KOPT-K1 (cell line): ENCODE measurements around the gene FAM135A.
"Not testable (repeated sequence)": the region's sequence is repeated elsewhere in the genome, so short reads cannot be mapped to it uniquely, and the experiment has no call there.

Experiments used
- H3K27ac ChIP-seq: fragments of 200-600 bp; sonication (generic); 2 replicates; pipeline ENCODE4 v1.5.1; 2016; ENCODE audit warnings: antibody characterized with exemption, mild to moderate bottlenecking, low read depth, low read length; ENCODE audit not compliant: poor library complexity, severe bottlenecking
- H3K36me3 ChIP-seq: fragments of 200-600 bp; sonication (generic); 2 replicates; pipeline ENCODE4 v1.5.1; 2017; ENCODE audit warnings: antibody characterized with exemption, mild to moderate bottlenecking, low read length, moderate library complexity; ENCODE audit not compliant: insufficient read depth
- H3K9me3 ChIP-seq: fragments of 200-600 bp; sonication (generic); 2 replicates; pipeline ENCODE4 v1.5.1; 2017; ENCODE audit warnings: antibody characterized with exemption, low read length, mild to moderate bottlenecking; ENCODE audit not compliant: insufficient read depth, poor library complexity, severe bottlenecking

The FAM135A gene

GRCh38 chr6:70413992-70414494 is 735 bp downstream of the FAM135A start:
- peak overlapping the region; percentile 64 for H3K27ac ChIP-seq
- H3K9me3 ChIP-seq: no peaks in the 10 kb centered on the region
- no peaks in the 10 kb centered on the region for H3K36me3 ChIP-seq

- no peaks in the 10 kb centered on the region for H3K9me3 ChIP-seq
- H3K27ac ChIP-seq: no peak overlapping the region
- H3K36me3 ChIP-seq: no peaks in the 10 kb centered on the region
Observed at GRCh38 chr6:70414813-70415212, 1.5 kb downstream of the FAM135A start.

- no peaks in the 10 kb centered on the region for H3K9me3 ChIP-seq
- H3K27ac ChIP-seq: no peak overlapping the region
- no peaks in the 10 kb centered on the region for H3K36me3 ChIP-seq
Observed at GRCh38 chr6:70415247-70415646, 1.9 kb downstream of the FAM135A start.

GRCh38 chr6:70415660-70416059 is 2.4 kb downstream of the FAM135A start:
- Histone ChIP-seq H3K27ac (no peak overlapping the region), H3K36me3 (no peaks in the 10 kb centered on the region), H3K9me3 (no peaks in the 10 kb centered on the region)

GRCh38 chr6:70421509-70421908 is 8.2 kb downstream of the FAM135A start:
- Histone ChIP-seq H3K27ac (no peak overlapping the region), H3K9me3 (no peaks in the 10 kb centered on the region), H3K36me3 (no peaks in the 10 kb centered on the region)

GRCh38 chr6:70423189-70424134 is 10.2 kb downstream of the FAM135A start:
- H3K27ac ChIP-seq: no peak overlapping the region
- H3K36me3 ChIP-seq: no peaks in the 10 kb centered on the region
- no peaks in the 10 kb centered on the region for H3K9me3 ChIP-seq

GRCh38 chr6:70424291-70424690 is 11.0 kb downstream of the FAM135A start:
- Histone ChIP-seq H3K9me3 (no peaks in the 10 kb centered on the region), H3K36me3 (peaks cover 6% of the 10 kb centered on the region), H3K27ac (no peak overlapping the region)

DNA sequence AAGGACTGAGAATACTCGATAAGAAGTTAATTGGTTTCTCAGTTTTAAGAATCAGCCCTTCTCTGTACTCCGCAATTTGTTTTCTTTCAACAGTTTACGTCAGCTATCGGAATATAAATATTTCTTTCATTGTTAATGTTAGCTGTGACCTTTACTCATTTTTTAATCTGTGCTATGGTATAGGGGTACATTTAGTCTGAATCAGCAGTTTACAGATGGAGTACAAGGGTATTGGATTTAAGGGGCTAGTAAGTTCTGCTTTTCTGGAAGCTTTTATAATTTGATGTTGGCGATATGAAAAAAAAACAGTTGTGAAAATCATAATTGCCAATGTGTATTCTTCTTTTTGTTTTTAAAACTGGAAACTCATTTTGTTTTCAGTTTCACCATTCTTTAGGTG is 23.0 kb downstream of the FAM135A start:
- H3K36me3 ChIP-seq: no peaks in the 10 kb centered on the region
- H3K9me3 ChIP-seq: no peaks in the 10 kb centered on the region
- no peak overlapping the region for H3K27ac ChIP-seq

GRCh38 chr6:70445001-70445400 is 31.7 kb downstream of the FAM135A start:
- H3K9me3 ChIP-seq: peaks cover 21% of the 10 kb centered on the region
- no peaks in the 10 kb centered on the region for H3K36me3 ChIP-seq
- no peak overlapping the region for H3K27ac ChIP-seq

GRCh38 chr6:70447343-70448070 is 34.2 kb downstream of the FAM135A start:
- H3K27ac ChIP-seq, H3K36me3 ChIP-seq: not testable (repeated sequence)
- peaks cover 21% of the 10 kb centered on the region for H3K9me3 ChIP-seq

- H3K9me3 ChIP-seq, H3K27ac ChIP-seq, H3K36me3 ChIP-seq: not testable (repeated sequence)
Observed at GRCh38 chr6:70453899-70454298, 40.6 kb downstream of the FAM135A start.

DNA sequence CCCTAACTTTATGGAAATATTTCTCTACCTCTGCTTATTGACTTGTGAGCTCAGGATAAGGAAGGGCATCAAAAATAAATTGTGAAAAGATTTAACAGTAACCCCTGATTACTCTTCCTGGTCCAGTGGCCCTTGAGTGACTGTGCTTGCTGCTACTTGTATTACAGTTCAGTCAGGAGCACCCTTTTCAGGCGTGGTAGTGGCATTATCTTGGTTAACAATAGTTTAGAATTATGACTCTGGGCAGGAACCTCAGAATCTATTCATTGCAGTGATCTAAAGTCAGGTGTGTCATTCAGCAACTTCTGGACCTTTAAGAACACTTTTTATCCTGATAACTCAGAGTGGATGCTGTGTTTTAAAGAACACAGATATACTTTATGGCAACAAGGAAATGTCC is 43.4 kb downstream of the FAM135A start:
- Histone ChIP-seq H3K9me3 (no peaks in the 10 kb centered on the region), H3K27ac (no peak overlapping the region), H3K36me3 (no peaks in the 10 kb centered on the region)

- Histone ChIP-seq H3K27ac (no peak overlapping the region), H3K36me3 (no peaks in the 10 kb centered on the region), H3K9me3 (no peaks in the 10 kb centered on the region)
Observed at GRCh38 chr6:70459235-70459634, 45.9 kb downstream of the FAM135A start.

DNA sequence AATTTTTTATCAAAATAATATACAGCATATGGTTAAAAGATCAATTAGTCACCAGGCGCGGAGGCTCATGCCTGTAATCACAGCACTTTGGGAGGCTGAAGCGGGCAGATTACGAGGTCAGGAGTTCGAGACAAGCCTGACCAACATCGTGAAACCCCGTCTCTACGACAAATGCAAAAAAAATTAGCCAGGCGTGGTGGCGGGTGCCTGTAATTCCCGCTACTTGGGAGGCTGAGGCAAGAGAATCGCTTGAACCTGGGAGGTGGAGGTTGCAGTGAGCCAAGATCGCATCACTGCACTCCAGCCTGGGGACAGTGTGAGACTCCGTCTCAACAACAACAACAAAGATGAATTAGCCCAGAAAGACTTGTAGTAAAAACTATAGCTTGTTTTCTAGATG is 46.4 kb downstream of the FAM135A start:
- not testable (repeated sequence) for H3K27ac ChIP-seq, H3K36me3 ChIP-seq, H3K9me3 ChIP-seq

- H3K36me3 ChIP-seq: no peaks in the 10 kb centered on the region
- H3K9me3 ChIP-seq: peaks cover 5% of the 10 kb centered on the region
- no peak overlapping the region for H3K27ac ChIP-seq
Observed at GRCh38 chr6:70470016-70470415, 56.7 kb downstream of the FAM135A start.
